ENCODE data around the gene TMEM135.

TMEM135 gene

DNA sequence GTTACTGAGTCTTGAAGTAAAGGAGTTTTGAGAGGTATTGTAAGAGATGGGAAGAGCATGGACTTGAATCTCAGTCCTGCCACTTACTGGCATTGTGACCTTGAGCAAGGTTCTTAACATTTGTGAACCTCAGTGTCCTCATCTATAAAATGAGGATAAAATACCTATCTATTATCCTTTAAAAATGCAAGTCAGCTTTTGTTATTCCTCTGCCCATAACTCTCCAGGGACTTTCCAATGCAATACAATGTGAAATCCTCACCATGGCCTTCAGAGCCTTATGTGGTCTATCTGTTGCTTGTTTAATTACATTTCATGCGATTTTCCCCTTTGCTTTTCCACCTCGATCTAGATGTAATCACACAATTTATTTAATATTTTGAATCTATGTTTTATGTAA lies 9.1 kb downstream of the TMEM135 start:
- Histone ChIP-seq H3K36me3 (peaks cover 29% of the 10 kb centered on the region), H3K9me3 (ENCODE audit: severe bottlenecking) (peaks cover 4% of the 10 kb centered on the region), H3K27ac (no peak overlapping the region), H3K27me3 (ENCODE audit: insufficient read depth, low read depth, severe bottlenecking) (no peaks in the 10 kb centered on the region), H3K4me3 (ENCODE audit: low read depth, low read length) (no peak overlapping the region)
- no peak for DNase-seq
- TF ChIP-seq, protein P1, sequence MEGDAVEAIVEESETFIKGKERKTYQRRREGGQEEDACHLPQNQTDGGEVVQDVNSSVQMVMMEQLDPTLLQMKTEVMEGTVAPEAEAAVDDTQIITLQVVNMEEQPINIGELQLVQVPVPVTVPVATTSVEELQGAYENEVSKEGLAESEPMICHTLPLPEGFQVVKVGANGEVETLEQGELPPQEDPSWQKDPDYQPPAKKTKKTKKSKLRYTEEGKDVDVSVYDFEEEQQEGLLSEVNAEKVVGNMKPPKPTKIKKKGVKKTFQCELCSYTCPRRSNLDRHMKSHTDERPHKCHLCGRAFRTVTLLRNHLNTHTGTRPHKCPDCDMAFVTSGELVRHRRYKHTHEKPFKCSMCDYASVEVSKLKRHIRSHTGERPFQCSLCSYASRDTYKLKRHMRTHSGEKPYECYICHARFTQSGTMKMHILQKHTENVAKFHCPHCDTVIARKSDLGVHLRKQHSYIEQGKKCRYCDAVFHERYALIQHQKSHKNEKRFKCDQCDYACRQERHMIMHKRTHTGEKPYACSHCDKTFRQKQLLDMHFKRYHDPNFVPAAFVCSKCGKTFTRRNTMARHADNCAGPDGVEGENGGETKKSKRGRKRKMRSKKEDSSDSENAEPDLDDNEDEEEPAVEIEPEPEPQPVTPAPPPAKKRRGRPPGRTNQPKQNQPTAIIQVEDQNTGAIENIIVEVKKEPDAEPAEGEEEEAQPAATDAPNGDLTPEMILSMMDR (IDR thresholded peaks at IDR 0.05; ENCODE audit: low read depth, low read length) = no peak

DNA sequence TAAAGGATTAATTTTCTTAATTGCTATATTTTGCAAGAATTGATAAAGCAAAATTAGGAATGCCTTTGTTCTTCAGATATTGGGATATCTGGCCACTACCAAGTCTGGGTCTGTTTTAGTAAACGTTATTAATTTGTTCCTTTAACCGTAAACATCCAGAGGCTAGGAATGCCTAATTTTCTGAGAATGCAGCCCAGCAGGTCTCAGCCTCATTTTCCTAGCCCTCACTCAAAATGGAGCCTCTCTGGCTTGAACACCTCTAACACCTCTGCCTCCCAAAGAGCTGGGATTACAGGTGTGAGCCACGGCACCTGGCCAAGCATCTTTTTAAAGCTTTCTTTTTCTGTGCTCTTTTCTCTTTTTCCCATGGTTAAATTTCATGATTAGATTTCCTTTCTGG lies 18.4 kb downstream of the TMEM135 start:
- no peaks in the 10 kb centered on the region; the same call in 1 of the 2 replicates for H3K36me3 ChIP-seq
- no peaks in the 10 kb centered on the region for H3K9me3 ChIP-seq (ENCODE audit: severe bottlenecking)
- no peak for DNase-seq
- no peak overlapping the region for H3K4me3 ChIP-seq (ENCODE audit: low read depth, low read length)
- no peaks in the 10 kb centered on the region for H3K27me3 ChIP-seq (ENCODE audit: insufficient read depth, low read depth, severe bottlenecking)
- H3K27ac ChIP-seq = no peak overlapping the region
- TF ChIP-seq, protein P1 (IDR thresholded peaks at IDR 0.05; ENCODE audit: low read depth, low read length) = no peak

DNA sequence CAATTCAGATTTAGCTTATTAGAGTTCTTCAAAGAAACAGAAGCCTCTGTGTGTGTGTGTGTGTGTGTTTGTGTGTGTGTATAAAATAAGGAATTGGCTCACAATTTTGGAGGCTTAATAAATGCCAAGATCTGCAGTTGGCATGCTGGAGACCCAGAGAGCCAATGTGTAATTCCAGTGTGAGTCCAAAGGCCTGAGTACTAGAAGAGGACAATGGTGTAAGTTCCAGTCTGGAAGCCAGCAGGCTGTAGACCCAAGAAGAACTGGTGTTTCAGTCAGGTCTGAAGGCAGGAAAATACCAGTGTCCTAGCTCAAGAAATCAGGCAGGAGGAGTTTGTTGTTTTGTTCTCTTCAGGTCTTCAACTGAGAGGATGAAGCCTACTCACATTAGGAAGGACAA lies 20.0 kb downstream of the TMEM135 start:
- no peaks in the 10 kb centered on the region; the same call in none of the 2 replicates for H3K36me3 ChIP-seq
- H3K27me3 ChIP-seq (ENCODE audit: insufficient read depth, low read depth, severe bottlenecking) = no peaks in the 10 kb centered on the region
- no peak overlapping the region for H3K27ac ChIP-seq
- H3K9me3 ChIP-seq (ENCODE audit: severe bottlenecking) = no peaks in the 10 kb centered on the region
- DNase-seq = no peak
- TF ChIP-seq, protein P1 (IDR thresholded peaks at IDR 0.05; ENCODE audit: low read depth, low read length) = no peak
- no peak overlapping the region for H3K4me3 ChIP-seq (ENCODE audit: low read depth, low read length)

DNA sequence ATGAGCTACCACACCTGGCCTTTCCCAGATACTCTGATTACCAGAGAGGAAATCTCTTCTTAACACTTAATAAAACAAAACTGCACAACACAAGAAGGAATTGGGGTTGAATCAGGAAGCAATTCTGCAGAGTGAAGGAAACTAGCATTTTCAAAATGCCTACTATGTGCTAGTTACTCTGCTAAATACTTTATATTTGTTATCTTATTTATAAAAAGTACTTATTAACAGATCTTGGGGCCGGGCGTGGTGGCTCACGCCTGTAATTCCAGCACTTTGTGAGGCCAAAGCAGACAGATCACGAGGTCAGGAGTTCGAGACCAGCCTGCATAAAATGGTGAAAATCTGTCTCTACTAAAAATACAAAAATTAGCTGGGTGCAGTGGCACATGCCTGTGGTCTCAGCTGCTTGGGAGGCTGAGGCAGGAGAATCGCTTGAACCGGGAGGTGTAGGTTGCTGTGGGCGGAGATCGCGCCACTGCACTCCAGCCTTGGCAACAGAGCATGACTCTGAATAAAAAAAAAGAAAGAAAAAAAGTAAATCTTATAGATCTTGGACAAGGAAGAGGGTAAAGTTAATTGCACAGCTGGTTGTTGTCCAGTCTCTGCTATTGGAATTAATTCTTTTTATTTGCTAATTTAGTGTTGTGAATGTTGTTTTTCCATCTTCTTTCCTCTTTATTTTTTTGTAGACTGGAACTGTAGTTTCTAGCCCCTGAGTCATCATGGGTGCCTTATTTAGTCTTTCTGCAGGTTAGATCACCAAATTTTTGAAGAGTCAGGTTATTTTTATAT lies 22.1 kb downstream of the TMEM135 start:
- TF ChIP-seq, protein P1 (IDR thresholded peaks at IDR 0.05; ENCODE audit: low read depth, low read length) = no peak
- Histone ChIP-seq H3K27ac (no peak overlapping the region), H3K36me3 (no peaks in the 10 kb centered on the region; the same call in none of the 2 replicates), H3K4me3 (ENCODE audit: low read depth, low read length) (no peak overlapping the region), H3K27me3 (ENCODE audit: insufficient read depth, low read depth, severe bottlenecking) (no peaks in the 10 kb centered on the region), H3K9me3 (ENCODE audit: severe bottlenecking) (no peaks in the 10 kb centered on the region)
- DNase-seq = no peak

DNA sequence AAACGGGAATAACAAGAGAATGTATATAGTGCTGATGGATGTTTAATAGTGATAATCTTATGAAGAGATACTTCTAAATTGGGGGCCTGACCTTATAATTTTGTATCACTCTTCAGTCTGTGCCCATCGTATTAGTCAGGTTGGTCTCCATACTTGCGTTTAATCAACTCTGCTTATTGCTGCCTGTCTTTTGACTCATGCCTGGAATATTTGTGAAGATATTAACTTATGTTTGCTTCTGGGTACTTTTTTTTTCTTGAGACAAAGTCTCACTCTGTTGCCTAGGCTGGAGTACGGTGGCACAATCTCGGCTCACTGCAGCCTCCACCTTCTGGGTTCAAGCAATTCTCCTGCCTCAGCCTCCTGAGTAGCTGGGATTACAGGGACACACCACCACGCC lies 24.0 kb downstream of the TMEM135 start:
- H3K27ac ChIP-seq = no peak overlapping the region
- H3K9me3 ChIP-seq (ENCODE audit: severe bottlenecking) = no peaks in the 10 kb centered on the region
- no peaks in the 10 kb centered on the region for H3K27me3 ChIP-seq (ENCODE audit: insufficient read depth, low read depth, severe bottlenecking)
- TF ChIP-seq, protein P1 (IDR thresholded peaks at IDR 0.05; ENCODE audit: low read depth, low read length) = no peak
- no peaks in the 10 kb centered on the region; the same call in 1 of the 2 replicates for H3K36me3 ChIP-seq
- H3K4me3 ChIP-seq (ENCODE audit: low read depth, low read length) = no peak overlapping the region
- no peak for DNase-seq

Measured in WERI-Rb-1 (cell line).